A549 (cell line): ENCODE measurements around the gene LAMB1.

Experiments used
- CTCF ChIP-seq: fragments of >200 bp; sonication (Bioruptor Twin); formaldehyde crosslinking; IDR thresholded peaks from 3 replicates; pipeline ENCODE4 v1.5.1; 2016
- EP300 ChIP-seq, 2 experiments: fragments of >200 bp; sonication (Bioruptor Twin); formaldehyde crosslinking; IDR thresholded peaks; 2 replicates in 1 of 2; 3 replicates in 1 of 2; pipeline ENCODE4 v1.6.1; 2016 to 2017
- ESRRA ChIP-seq: fragments of 150-350 bp; IDR thresholded peaks from 2 replicates; pipeline ENCODE4 v1.6.1; 2014; ENCODE audit warnings: mild to moderate bottlenecking, low read length, borderline replicate concordance
- JUN ChIP-seq, 2 experiments: fragments of >200 bp; sonication (Bioruptor Twin); formaldehyde crosslinking; IDR thresholded peaks; 2 replicates in 1 of 2; 3 replicates in 1 of 2; pipeline ENCODE4 v1.6.1; 2016 to 2017
- MYC ChIP-seq: IDR thresholded peaks from 2 replicates; pipeline ENCODE4 v1.6.1; 2012; ENCODE audit warnings: mild to moderate bottlenecking, inconsistent platforms, low read length, improper control_type of control experiment, borderline replicate concordance
- PBX3 ChIP-seq: IDR thresholded peaks from 2 replicates; pipeline ENCODE4 v1.6.1; 2012
- POLR2A ChIP-seq: IDR thresholded peaks from 2 replicates; pipeline ENCODE4 v1.6.1; 2012; ENCODE audit warnings: mild to moderate bottlenecking, low read length

GRCh38 chr7:108033776-108034497 lies 31.0 kb upstream of the LAMB1 start:
- no peak for TF ChIP-seq CTCF
- no peak for TF ChIP-seq MYC
- TF ChIP-seq POLR2A: no peak
- no peak for TF ChIP-seq PBX3
- TF ChIP-seq JUN (IDR thresholded peaks at IDR 0.05): no peak
- TF ChIP-seq ESRRA: no peak
- TF ChIP-seq EP300 (IDR thresholded peaks at IDR 0.05): no peak
